CD4-positive, alpha-beta T cell (primary cell): Measurements from ENCODE around the gene COP1. TPM values are rescaled to one million over a fixed set of nuclear protein-coding genes. Genes with fewer than 3 reads are reported as not detected.
"Not testable (repeated sequence)": the region's sequence is repeated elsewhere in the genome, so short reads cannot be mapped to it uniquely, and the experiment has no call there.

Experiments used
- ATAC-seq: fragments of 200-7000 bp; cut with Tn5 transposase; one replicate; pipeline ENCODE4 v1.10.0; 2022; ENCODE audit warnings: mild to moderate bottlenecking; ENCODE audit not compliant: poor library complexity
- CTCF ChIA-PET: fragments of 350-600 bp; sonication (Branson Sonifier 250); formaldehyde crosslinking; loops from one replicate; lab custom pipeline; 2021; ENCODE audit warnings: antibody characterized with exemption, inconsistent platforms; lab: Charles Lee
- POLR2A ChIA-PET: fragments of 350-600 bp; sonication (Branson Sonifier 250); formaldehyde crosslinking; loops from one replicate; lab custom pipeline; 2021; ENCODE audit warnings: antibody characterized with exemption, inconsistent platforms; lab: Charles Lee
- DNase-seq, 14 experiments: peaks; one replicate each; pipeline ENCODE4 v3.0.0-alpha.2; 2013 to 2020; ENCODE audit warnings: mixed read lengths in 2 of 14
- H3K27ac ChIP-seq, 2 donors: one replicate each; pipeline versions ENCODE4 v1.5.1 to v1.7.0; 2013; ENCODE audit warnings: low read length in 2 of 2, low read depth in 1 of 2, mild to moderate bottlenecking in 1 of 2
- H3K27me3 ChIP-seq, 2 experiments: 1 replicate in 1 of 2; 2 replicates in 1 of 2; pipeline versions ENCODE4 v1.6.1 to v1.7.0; 2013; ENCODE audit warnings: low read length in 2 of 2, control low read depth in 1 of 2, mild to moderate bottlenecking in 1 of 2, moderate library complexity in 1 of 2; ENCODE audit not compliant: insufficient read depth in 2 of 2, control insufficient read depth in 1 of 2
- H3K36me3 ChIP-seq: one replicate; pipeline ENCODE4 v1.6.1; 2013; ENCODE audit warnings: low read length, control low read depth; ENCODE audit not compliant: insufficient read depth
- H3K4me1 ChIP-seq: one replicate; pipeline ENCODE4 v1.6.1; 2013; ENCODE audit warnings: low read length, control low read depth; ENCODE audit not compliant: insufficient read depth
- H3K4me3 ChIP-seq: one replicate; pipeline ENCODE4 v1.5.1; 2013; ENCODE audit warnings: mild to moderate bottlenecking, low read length, moderate library complexity
- H3K9me3 ChIP-seq, 2 experiments: 1 replicate in 1 of 2; 2 replicates in 1 of 2; pipeline versions ENCODE4 v1.6.1 to v1.7.0; 2013; ENCODE audit warnings: low read length in 2 of 2, mild to moderate bottlenecking in 2 of 2, control low read depth in 1 of 2, moderate library complexity in 1 of 2; ENCODE audit not compliant: control insufficient read depth in 1 of 2, insufficient read depth in 1 of 2
- H3K27ac Mint-ChIP-seq: one replicate; pipeline ENCODE4 v1.8.0; 2020; ENCODE audit warnings: mixed read lengths
- H3K27me3 Mint-ChIP-seq: one replicate; pipeline ENCODE4 v1.8.0; 2021; ENCODE audit warnings: mixed read lengths
- H3K36me3 Mint-ChIP-seq: one replicate; pipeline ENCODE4 v1.8.0; 2021; ENCODE audit warnings: low read depth, mixed read lengths
- H3K4me1 Mint-ChIP-seq: one replicate; pipeline ENCODE4 v1.8.0; 2021; ENCODE audit warnings: low read depth, mixed read lengths
- H3K4me3 Mint-ChIP-seq: one replicate; pipeline ENCODE4 v1.8.0; 2020; ENCODE audit warnings: mild to moderate bottlenecking, mixed read lengths
- H3K9me3 Mint-ChIP-seq: one replicate; pipeline ENCODE4 v1.8.0; 2020; ENCODE audit warnings: mixed read lengths
- intact Hi-C, 2 experiments: fragments of 100-400 bp; cut with DNase I in 1 of 2; cut with micrococcal nuclease in 1 of 2; formaldehyde crosslinking; loops; one replicate each; pipeline versions ENCODE4 v1.15.1 to v1.9.0; 2023 to 2025; cut with DNase I, micrococcal nuclease
- total RNA-seq, 174 experiments: library from RNA in 2 of 174; stranded (reverse) in 2 of 174; gene quantifications; one replicate each; pipeline ENCODE4 v1.2.3 and lab custom pipeline; 2021 to 2026
- TF ChIP-seq, protein P1 (sequence below): fragments of 200-600 bp; IDR thresholded peaks from one replicate; pipeline ENCODE4 v1.8.0; 2022; ENCODE audit warnings: antibody characterized with exemption, mild to moderate bottlenecking

The COP1 gene
- total RNA-seq, 2 experiments from 2014 or later = 38.6 to 42.2 TPM

DNA sequence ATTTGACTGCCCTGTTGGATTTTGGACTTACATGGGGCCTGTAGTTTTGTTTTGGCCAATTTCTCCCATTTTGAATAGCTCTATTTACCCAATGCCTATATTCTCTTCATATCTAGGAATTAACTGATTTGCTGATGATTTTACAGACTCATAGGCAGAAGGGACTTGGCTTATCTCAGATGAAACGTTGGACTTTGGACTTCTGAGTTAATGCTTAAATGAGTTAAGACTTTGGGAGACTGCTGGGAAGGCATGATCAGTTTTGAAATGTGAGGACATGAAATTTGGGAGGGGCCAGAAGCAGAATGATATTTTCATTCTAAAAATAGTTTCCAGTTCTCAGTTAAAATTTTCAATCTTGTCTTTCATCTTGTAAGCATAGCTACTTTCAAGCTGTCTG lies 222.3 kb downstream of the COP1 start:
- no peak for ATAC-seq
- no peak overlapping the region for H3K4me3 Mint-ChIP-seq
- POLR2A ChIA-PET = no interaction called here

DNA sequence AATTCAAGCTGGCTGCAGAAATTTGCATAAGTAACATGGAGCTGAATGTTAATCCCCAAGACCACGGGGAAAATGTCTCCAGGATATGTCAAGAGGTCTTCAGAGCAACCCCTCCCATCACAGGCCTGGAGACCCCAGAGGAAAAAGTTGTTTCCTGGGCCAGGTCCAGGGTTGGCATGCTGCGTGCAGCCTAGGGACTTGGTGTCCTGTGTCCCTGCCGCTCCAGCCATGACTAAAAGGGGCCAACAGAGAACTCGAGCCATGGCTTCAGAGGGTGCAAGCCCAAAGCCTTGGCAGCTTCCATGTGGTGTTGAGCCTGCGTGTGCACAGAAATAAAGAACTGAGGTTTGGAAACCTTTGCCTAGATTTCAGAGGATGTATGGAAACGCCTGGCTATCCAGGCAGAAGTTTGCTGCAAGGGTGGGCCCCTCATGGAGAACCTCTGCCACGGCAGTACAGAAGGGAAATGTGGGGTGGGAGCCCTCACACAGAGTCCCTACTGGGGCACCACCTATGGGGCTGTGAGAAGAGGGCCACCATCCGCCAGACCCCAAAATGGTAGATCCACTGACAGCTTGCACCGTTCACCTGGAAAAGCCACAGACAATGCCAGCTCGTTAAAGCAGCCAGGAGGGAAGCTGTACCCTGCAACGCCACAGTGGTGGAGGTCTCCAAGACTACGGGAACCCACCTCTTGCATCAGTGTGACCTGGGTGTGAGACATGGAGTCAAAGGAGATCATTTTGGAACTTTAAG lies 222.9 kb downstream of the COP1 start:
- Mint-ChIP-seq H3K27ac (no peak overlapping the region), H3K4me3 (no peak overlapping the region), H3K4me1 (peaks cover 17% of the 10 kb centered on the region), H3K27me3 (no peaks in the 10 kb centered on the region), H3K9me3 (peaks cover 13% of the 10 kb centered on the region), H3K36me3 (peaks cover 96% of the 10 kb centered on the region)
- Histone ChIP-seq H3K9me3 (peaks cover 16 to 19% of the 10 kb centered on the region in 2 experiments), H3K4me3 (no peak overlapping the region), H3K4me1 (no peaks in the 10 kb centered on the region), H3K27ac (no peak overlapping the region), H3K27me3 (no peaks in the 10 kb centered on the region), H3K36me3 (peaks cover 68% of the 10 kb centered on the region)
- ATAC-seq (no peak), DNase-seq (no peak)
- TF ChIP-seq, protein P1, sequence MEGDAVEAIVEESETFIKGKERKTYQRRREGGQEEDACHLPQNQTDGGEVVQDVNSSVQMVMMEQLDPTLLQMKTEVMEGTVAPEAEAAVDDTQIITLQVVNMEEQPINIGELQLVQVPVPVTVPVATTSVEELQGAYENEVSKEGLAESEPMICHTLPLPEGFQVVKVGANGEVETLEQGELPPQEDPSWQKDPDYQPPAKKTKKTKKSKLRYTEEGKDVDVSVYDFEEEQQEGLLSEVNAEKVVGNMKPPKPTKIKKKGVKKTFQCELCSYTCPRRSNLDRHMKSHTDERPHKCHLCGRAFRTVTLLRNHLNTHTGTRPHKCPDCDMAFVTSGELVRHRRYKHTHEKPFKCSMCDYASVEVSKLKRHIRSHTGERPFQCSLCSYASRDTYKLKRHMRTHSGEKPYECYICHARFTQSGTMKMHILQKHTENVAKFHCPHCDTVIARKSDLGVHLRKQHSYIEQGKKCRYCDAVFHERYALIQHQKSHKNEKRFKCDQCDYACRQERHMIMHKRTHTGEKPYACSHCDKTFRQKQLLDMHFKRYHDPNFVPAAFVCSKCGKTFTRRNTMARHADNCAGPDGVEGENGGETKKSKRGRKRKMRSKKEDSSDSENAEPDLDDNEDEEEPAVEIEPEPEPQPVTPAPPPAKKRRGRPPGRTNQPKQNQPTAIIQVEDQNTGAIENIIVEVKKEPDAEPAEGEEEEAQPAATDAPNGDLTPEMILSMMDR = no peak
- ChIA-PET CTCF (no interaction called here), POLR2A (no interaction called here)
- intact Hi-C loops = no loop called here

More for the DNA sequence above, 222.3 kb downstream of the COP1 start:
- Mint-ChIP-seq H3K4me1 (peaks cover 17% of the 10 kb centered on the region), H3K36me3 (peaks cover 98% of the 10 kb centered on the region), H3K27ac (no peak overlapping the region), H3K9me3 (peaks cover 13% of the 10 kb centered on the region), H3K27me3 (no peaks in the 10 kb centered on the region)
- Histone ChIP-seq H3K9me3 (peaks cover 16 to 19% of the 10 kb centered on the region in 2 experiments), H3K27me3 (no peaks in the 10 kb centered on the region), H3K4me1 (no peaks in the 10 kb centered on the region), H3K36me3 (peaks cover 72% of the 10 kb centered on the region), H3K27ac (no peak overlapping the region), H3K4me3 (no peak overlapping the region)
- intact Hi-C loops = no loop called here
- DNase-seq = no peak
- CTCF ChIA-PET = no interaction called here
- TF ChIP-seq, protein P1 = no peak

DNA sequence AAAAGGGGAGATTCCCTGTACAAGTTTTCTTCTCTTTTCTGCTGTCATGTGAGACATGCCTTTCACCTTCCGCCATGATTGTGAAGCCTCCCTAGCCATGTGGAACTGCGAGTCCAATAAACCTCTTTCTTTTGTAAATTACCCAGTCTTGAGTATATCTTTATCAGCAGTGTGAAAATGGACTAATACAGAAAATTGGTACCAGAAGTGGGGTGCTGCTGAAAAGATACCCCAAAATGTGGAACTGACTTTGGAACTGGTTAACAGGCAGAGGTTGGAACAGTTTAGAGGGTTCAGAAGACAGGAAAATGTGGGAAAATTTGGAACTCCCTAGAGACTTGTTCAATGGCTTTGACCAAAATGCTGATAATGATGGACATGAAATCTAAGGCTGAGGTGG lies 223.7 kb downstream of the COP1 start:
- POLR2A ChIA-PET, H3K4me1 ChIP-seq, H3K4me3 ChIP-seq, CTCF ChIA-PET, H3K27me3 ChIP-seq, intact Hi-C loops, ATAC-seq, DNase-seq, H3K27ac ChIP-seq, H3K4me3 Mint-ChIP-seq, H3K27ac Mint-ChIP-seq, H3K27me3 Mint-ChIP-seq: not testable (repeated sequence)
- Mint-ChIP-seq H3K36me3 (peaks cover 96% of the 10 kb centered on the region), H3K4me1 (peaks cover 17% of the 10 kb centered on the region), H3K9me3 (peaks cover 13% of the 10 kb centered on the region)
- H3K36me3 ChIP-seq = peaks cover 61% of the 10 kb centered on the region
- H3K9me3 ChIP-seq = peaks cover 13 to 19% of the 10 kb centered on the region in 2 experiments
